NCI-H226 (cell line): ENCODE data around the gene CTPS1.

Source experiments
- DNase-seq: peaks from one replicate; pipeline ENCODE4 v3.0.0-alpha.2; 2015

The CTPS1 gene

GRCh38 chr1:41028034-41028642, 48.6 kb downstream of the CTPS1 start:
- no peak for DNase-seq

GRCh38 chr1:41030872-41031616, 51.5 kb downstream of the CTPS1 start:
- no peak for DNase-seq

- DNase-seq = no peak
Measured at GRCh38 chr1:41032147-41032546, 52.7 kb downstream of the CTPS1 start.

GRCh38 chr1:41033272-41033671, 53.8 kb downstream of the CTPS1 start:
- DNase-seq = no peak

GRCh38 chr1:41037116-41037903, 57.8 kb downstream of the CTPS1 start:
- no peak for DNase-seq

GRCh38 chr1:41038110-41038509, 58.6 kb downstream of the CTPS1 start:
- DNase-seq = no peak

- no peak for DNase-seq
Measured at GRCh38 chr1:41041614-41042270, 62.2 kb downstream of the CTPS1 start.

- DNase-seq = no peak
Measured at GRCh38 chr1:41044187-41044586, 64.7 kb downstream of the CTPS1 start.

GRCh38 chr1:41045740-41046139, 66.2 kb downstream of the CTPS1 start:
- no peak for DNase-seq

GRCh38 chr1:41046347-41046775, 66.9 kb downstream of the CTPS1 start:
- DNase-seq = no peak

GRCh38 chr1:41048540-41048939, 69.0 kb downstream of the CTPS1 start:
- DNase-seq = no peak

- DNase-seq = no peak
Measured at GRCh38 chr1:41051022-41051421, 71.5 kb downstream of the CTPS1 start.

GRCh38 chr1:41053316-41053715, 73.8 kb downstream of the CTPS1 start:
- no peak for DNase-seq

- DNase-seq = no peak
Measured at GRCh38 chr1:41056907-41057306, 77.4 kb downstream of the CTPS1 start.
